IMR-90 (cell line): ENCODE measurements around the gene PRSS56. TPM values are rescaled to one million over a fixed set of nuclear protein-coding genes. Genes with fewer than 3 reads are reported as not detected.

ENCODE experiments used
- ATAC-seq: fragments of 200-7000 bp; cut with Tn5 transposase; 2 replicates; pipeline ENCODE4 v1.9.1; 2020; ENCODE audit warnings: low read depth, mild to moderate bottlenecking, moderate library complexity
- BruUV-seq: library from RNA; stranded (reverse); fragments of 400-500 nt; replicated peaks from 2 replicates; lab custom pipeline; 2021; lab: Mats Ljungman, UMichigan
- CTCF ChIA-PET: fragments of 300-600 bp; formaldehyde crosslinking; extraction: SDS; loops from one replicate; lab custom pipeline; 2021; ENCODE audit warnings: antibody characterized with exemption; lab: Yijun Ruan, JAX
- POLR2A ChIA-PET: fragments of 300-600 bp; sonication (Branson Sonifier 250); formaldehyde crosslinking; loops from one replicate; lab custom pipeline; 2022; ENCODE audit warnings: antibody characterized with exemption; ENCODE audit not compliant: unreplicated experiment; lab: Charles Lee
- DNase-seq: peaks from one replicate; pipeline ENCODE4 v3.0.0; 2013
- H2AFZ ChIP-seq: replicated peaks from 2 replicates; pipeline ENCODE3; 2013; ENCODE audit warnings: low read length, mild to moderate bottlenecking; ENCODE audit not compliant: poor library complexity
- H2AK5ac ChIP-seq: 2 replicates; pipeline ENCODE4 v1.6.1; 2013; ENCODE audit warnings: low read depth, low read length, inconsistent platforms
- H2AK9ac ChIP-seq: replicated peaks from 2 replicates; pipeline ENCODE3; 2013; ENCODE audit warnings: mild to moderate bottlenecking, low read depth, low read length, moderate library complexity; ENCODE audit not compliant: poor library complexity
- H2BK120ac ChIP-seq: 2 replicates; pipeline ENCODE4 v1.6.1; 2013; ENCODE audit warnings: low read depth, low read length, inconsistent platforms
- H2BK15ac ChIP-seq: 3 replicates; pipeline ENCODE4 v1.6.1; 2013; ENCODE audit warnings: low read depth, low read length, inconsistent platforms
- H2BK20ac ChIP-seq: 2 replicates; pipeline ENCODE4 v1.6.1; 2013; ENCODE audit warnings: low read depth, mild to moderate bottlenecking, inconsistent platforms, low read length, moderate library complexity
- H2BK5ac ChIP-seq: 2 replicates; pipeline ENCODE4 v1.6.1; 2013; ENCODE audit warnings: mild to moderate bottlenecking, low read depth, low read length, inconsistent platforms; ENCODE audit not compliant: poor library complexity, severe bottlenecking
- H3K14ac ChIP-seq: replicated peaks from 2 replicates; pipeline ENCODE4 v1.6.1; 2013; ENCODE audit warnings: low read depth, low read length, inconsistent platforms
- H3K18ac ChIP-seq: 2 replicates; pipeline ENCODE4 v1.6.1; 2013; ENCODE audit warnings: low read depth, low read length, control low read depth
- H3K23ac ChIP-seq: 2 replicates; pipeline ENCODE4 v1.6.1; 2013; ENCODE audit warnings: low read depth, low read length, inconsistent platforms
- H3K27ac ChIP-seq: 2 replicates; pipeline ENCODE4 v1.5.1; 2013; ENCODE audit warnings: mild to moderate bottlenecking, control low read depth, low read length; ENCODE audit not compliant: insufficient read depth
- H3K27me3 ChIP-seq: 2 replicates; pipeline ENCODE4 v1.6.1; 2013; ENCODE audit warnings: low read length; ENCODE audit not compliant: control insufficient read depth, insufficient read depth
- H3K36me3 ChIP-seq: 2 replicates; pipeline ENCODE4 v1.6.1; 2013; ENCODE audit warnings: low read length, mixed read lengths; ENCODE audit not compliant: control insufficient read depth, insufficient read depth
- H3K4ac ChIP-seq: 2 replicates; pipeline ENCODE4 v1.6.1; 2013; ENCODE audit warnings: low read depth, low read length, inconsistent platforms
- H3K4me1 ChIP-seq: 2 replicates; pipeline ENCODE4 v1.6.1; 2013; ENCODE audit warnings: low read length, mixed read lengths; ENCODE audit not compliant: control insufficient read depth, insufficient read depth
- H3K4me2 ChIP-seq: 2 replicates; pipeline ENCODE4 v1.6.1; 2013; ENCODE audit warnings: low read depth, mild to moderate bottlenecking, control low read depth, low read length, moderate library complexity
- H3K4me3 ChIP-seq: 2 replicates; pipeline ENCODE4 v1.5.1; 2013; ENCODE audit warnings: low read depth, mild to moderate bottlenecking, control low read depth, low read length, moderate library complexity; ENCODE audit not compliant: insufficient read depth
- H3K56ac ChIP-seq: 2 replicates; pipeline ENCODE4 v1.6.1; 2013; ENCODE audit warnings: low read length, inconsistent platforms; ENCODE audit not compliant: insufficient read depth; ENCODE audit errors: extremely low read depth
- H3K79me1 ChIP-seq, 2 experiments: 2 replicates each; pipeline ENCODE4 v1.6.1; 2013; ENCODE audit warnings: low read length in 2 of 2, inconsistent platforms in 1 of 2, low read depth in 1 of 2
- H3K9ac ChIP-seq: 2 replicates; pipeline ENCODE4 v1.6.1; 2013; ENCODE audit warnings: low read depth, low read length, control low read depth
- H3K9me1 ChIP-seq: 2 replicates; pipeline ENCODE4 v1.6.1; 2013; ENCODE audit warnings: low read length, inconsistent platforms; ENCODE audit not compliant: insufficient read depth
- H3K9me3 ChIP-seq: 2 replicates; pipeline ENCODE4 v1.6.1; 2013; ENCODE audit warnings: low read length; ENCODE audit not compliant: control insufficient read depth, insufficient read depth
- H4K20me1 ChIP-seq: 2 replicates; pipeline ENCODE4 v1.6.1; 2013; ENCODE audit warnings: low read length, inconsistent platforms; ENCODE audit not compliant: insufficient read depth
- H4K5ac ChIP-seq: 2 replicates; pipeline ENCODE4 v1.6.1; 2013; ENCODE audit warnings: mild to moderate bottlenecking, low read depth, low read length, control low read depth
- H4K8ac ChIP-seq, 2 experiments: 2 replicates each; pipeline ENCODE4 v1.6.1; 2013; ENCODE audit warnings: low read depth in 2 of 2, low read length in 2 of 2, control low read depth in 1 of 2, inconsistent platforms in 1 of 2
- H4K91ac ChIP-seq: 2 replicates; pipeline ENCODE4 v1.6.1; 2013; ENCODE audit warnings: low read depth, low read length, inconsistent platforms; ENCODE audit not compliant: insufficient read depth
- BHLHE40 ChIP-seq: fragments of 150-350 bp; IDR thresholded peaks from 2 replicates; pipeline ENCODE4 v1.6.1; 2016; ENCODE audit warnings: mild to moderate bottlenecking, low read depth, low read length
- CEBPB ChIP-seq: IDR thresholded peaks from 2 replicates; pipeline ENCODE4 v1.6.1; 2012; ENCODE audit warnings: low read depth, low read length, improper control_type of control experiment
- CHD1 ChIP-seq: IDR thresholded peaks from 2 replicates; pipeline ENCODE4 v1.6.1; 2012; ENCODE audit warnings: low read depth, low read length, improper control_type of control experiment
- CTCF ChIP-seq: conservative IDR thresholded peaks from 2 replicates; pipeline ENCODE4 v1.5.1; 2012; ENCODE audit warnings: mild to moderate bottlenecking, low read depth, low read length, improper control_type of control experiment
- ELK1 ChIP-seq: fragments of 150-350 bp; IDR thresholded peaks from 2 replicates; pipeline ENCODE4 v1.6.1; 2016; ENCODE audit warnings: low read depth, mild to moderate bottlenecking, low read length, moderate library complexity, borderline replicate concordance
- FOS ChIP-seq: fragments of 150-350 bp; IDR thresholded peaks from 2 replicates; pipeline ENCODE4 v1.6.1; 2016; ENCODE audit warnings: low read depth, low read length
- MAFK ChIP-seq: IDR thresholded peaks from 2 replicates; pipeline ENCODE4 v1.6.1; 2012; ENCODE audit warnings: low read depth, low read length, improper control_type of control experiment
- MAZ ChIP-seq: IDR thresholded peaks from 2 replicates; pipeline ENCODE4 v1.6.1; 2012; ENCODE audit warnings: low read depth, mild to moderate bottlenecking, low read length, improper control_type of control experiment, moderate library complexity, borderline replicate concordance
- MXI1 ChIP-seq: IDR thresholded peaks from 2 replicates; pipeline ENCODE4 v1.6.1; 2012; ENCODE audit warnings: low read depth, mild to moderate bottlenecking, low read length, moderate library complexity, borderline replicate concordance
- NFE2L2 ChIP-seq: fragments of 150-350 bp; IDR thresholded peaks from 2 replicates; pipeline ENCODE4 v1.6.1; 2016; ENCODE audit warnings: low read depth, mild to moderate bottlenecking, low read length
- POLR2A ChIP-seq: IDR thresholded peaks from 2 replicates; pipeline ENCODE4 v1.6.1; 2012; ENCODE audit warnings: mild to moderate bottlenecking, low read depth, low read length
- RAD21 ChIP-seq: IDR thresholded peaks from 2 replicates; pipeline ENCODE4 v1.6.1; 2012; ENCODE audit warnings: low read length, improper control_type of control experiment
- RCOR1 ChIP-seq: IDR thresholded peaks from 2 replicates; pipeline ENCODE4 v1.6.1; 2012; ENCODE audit warnings: mild to moderate bottlenecking, low read length, improper control_type of control experiment; ENCODE audit not compliant: insufficient replicate concordance
- RFX5 ChIP-seq: IDR thresholded peaks from 2 replicates; pipeline ENCODE4 v1.8.0; 2012; ENCODE audit warnings: low read depth, mild to moderate bottlenecking, low read length, moderate library complexity
- SMC3 ChIP-seq: fragments of 150-350 bp; IDR thresholded peaks from 2 replicates; pipeline ENCODE4 v1.6.1; 2016; ENCODE audit warnings: low read depth, mild to moderate bottlenecking, antibody characterized with exemption, low read length, moderate library complexity
- USF2 ChIP-seq: fragments of 150-350 bp; IDR thresholded peaks from 2 replicates; pipeline ENCODE4 v1.6.1; 2017; ENCODE audit warnings: mild to moderate bottlenecking, antibody characterized with exemption, low read length, low read depth
- WGBS, 2 experiments: methylation state at CpG; one replicate each; pipeline versions ENCODE4 v1.1.5 to v1.1.7; 2013; ENCODE audit warnings: missing lambda C conversion rate in 2 of 2; ENCODE audit not compliant: insufficient read length in 1 of 2; ENCODE audit errors: extremely low coverage in 2 of 2; 5-methylcytosine and 5-hydroxymethylcytosine counted together
- dilution Hi-C: fragments of 300-500 bp; cut with HindIII; formaldehyde crosslinking; loops from one replicate; pipeline ENCODE4 v1.14.3; 2018; ENCODE audit warnings: low sequenced_read_pairs; ENCODE audit not compliant: unreplicated experiment
- in situ Hi-C: fragments of 300-500 bp; cut with MboI; formaldehyde crosslinking; loops from 3 replicates; pipeline ENCODE4 v1.14.3; 2019; ENCODE audit warnings: low sequenced_read_pairs, inconsistent platforms, mixed read lengths
- intact Hi-C: fragments of 100-400 bp; cut with micrococcal nuclease; formaldehyde crosslinking; loops from 2 replicates; pipeline ENCODE4 v1.10.0; 2022
- polyA plus RNA-seq, 3 experiments: library from polyadenylated mRNA; depleted of rRNA; stranded (reverse); fragments of >200 nt; gene quantifications; 2 replicates each; pipeline ENCODE4 v1.2.3, GENCODE V29; 2012; ENCODE audit warnings: low replicate concordance in 1 of 3
- total RNA-seq: library from RNA; depleted of rRNA; stranded (reverse); fragments of >200 nt; gene quantifications from 2 replicates; pipeline ENCODE4 v1.2.3, GENCODE V29; 2012

Gene PRSS56
- total and polyA plus RNA-seq, 2 of the 4 experiments (the other 2 are of a cell fraction), result not detected

DNA sequence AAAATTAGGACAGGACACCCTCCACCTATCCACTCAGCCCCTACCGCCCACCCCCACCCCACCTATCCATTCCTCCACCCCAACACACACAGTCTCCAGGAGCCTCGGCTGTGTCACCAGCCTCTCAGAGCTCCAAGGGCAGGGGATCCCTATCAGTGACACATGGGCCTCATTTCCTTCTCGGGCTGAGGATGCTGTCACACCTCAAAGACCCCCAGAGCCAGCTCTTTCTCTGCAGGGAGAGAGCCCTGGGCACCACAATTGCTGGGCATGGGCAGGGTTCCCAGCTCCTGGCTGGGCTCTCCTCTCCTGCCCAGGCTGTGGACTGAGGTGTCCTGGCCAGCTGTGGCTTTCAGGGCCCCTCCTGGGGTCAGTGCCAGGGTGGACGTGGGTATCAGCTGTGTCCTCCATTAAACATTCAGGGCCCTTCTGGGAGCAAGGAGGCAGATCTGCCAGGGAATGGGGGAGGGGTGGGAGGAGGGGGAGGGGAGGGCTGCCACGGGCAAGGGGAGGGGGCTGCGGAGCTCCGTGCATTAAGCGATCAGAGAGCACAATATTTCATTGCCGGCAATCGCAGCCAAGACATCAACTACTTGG lies 18.3 kb upstream of the PRSS56 start:
- Histone ChIP-seq H2BK15ac (no peak overlapping the region), H3K56ac (no peak overlapping the region), H3K27ac (no peak overlapping the region), H3K4me3 (no peak overlapping the region), H3K9me3 (no peaks in the 10 kb centered on the region), H2BK5ac (no peak overlapping the region), H4K91ac (no peak overlapping the region), H3K4ac (no peak overlapping the region), H4K8ac (no peak overlapping the region), H2BK120ac (no peak overlapping the region), H4K5ac (no peak overlapping the region), H3K18ac (no peak overlapping the region), H3K14ac (no peak overlapping the region), H4K20me1 (no peaks in the 10 kb centered on the region), H3K9me1 (no peaks in the 10 kb centered on the region), H3K9ac (no peak overlapping the region), H3K4me1 (no peaks in the 10 kb centered on the region), H3K79me1 (no peaks in the 10 kb centered on the region), H2AFZ (no peak overlapping the region), H2BK20ac (no peak overlapping the region), H2AK5ac (no peak overlapping the region), H3K23ac (no peak overlapping the region), H3K36me3 (no peaks in the 10 kb centered on the region), H3K27me3 (peaks cover 70% of the 10 kb centered on the region), H3K4me2 (no peak overlapping the region), H2AK9ac (no peak overlapping the region)
- DNase-seq (no peak), ATAC-seq (no peak)
- ChIA-PET POLR2A (no interaction called here), CTCF (no interaction called here)
- BruUV-seq, result no TSS peak
- 0% methylated on average over 1 of the region's 10 CpGs; no CpG with 5 or more reads in 1 of the 2 experiments for WGBS, 2 experiments
- no peak for TF ChIP-seq SMC3
- no peak for TF ChIP-seq ELK1
- TF ChIP-seq RCOR1, result no peak
- TF ChIP-seq RAD21, result no peak
- TF ChIP-seq MAZ, result no peak
- TF ChIP-seq POLR2A, result no peak
- no peak for TF ChIP-seq USF2
- TF ChIP-seq CEBPB, result no peak
- TF ChIP-seq RFX5, result no peak
- no peak for TF ChIP-seq MAFK
- TF ChIP-seq FOS, result no peak
- TF ChIP-seq CHD1, result no peak
- no peak for TF ChIP-seq MXI1
- TF ChIP-seq BHLHE40, result no peak
- no peak for TF ChIP-seq CTCF
- TF ChIP-seq NFE2L2, result no peak
- dilution Hi-C loops, result no loop called here
- in situ Hi-C loops, result no loop called here
- intact Hi-C loops, result loop anchor here (10.0 kb wide), 1 partner anchor 597 kb away; no protein-coding TSS in a partner anchor
